ENCODE results near the gene YPEL3.

The YPEL3 gene

DNA sequence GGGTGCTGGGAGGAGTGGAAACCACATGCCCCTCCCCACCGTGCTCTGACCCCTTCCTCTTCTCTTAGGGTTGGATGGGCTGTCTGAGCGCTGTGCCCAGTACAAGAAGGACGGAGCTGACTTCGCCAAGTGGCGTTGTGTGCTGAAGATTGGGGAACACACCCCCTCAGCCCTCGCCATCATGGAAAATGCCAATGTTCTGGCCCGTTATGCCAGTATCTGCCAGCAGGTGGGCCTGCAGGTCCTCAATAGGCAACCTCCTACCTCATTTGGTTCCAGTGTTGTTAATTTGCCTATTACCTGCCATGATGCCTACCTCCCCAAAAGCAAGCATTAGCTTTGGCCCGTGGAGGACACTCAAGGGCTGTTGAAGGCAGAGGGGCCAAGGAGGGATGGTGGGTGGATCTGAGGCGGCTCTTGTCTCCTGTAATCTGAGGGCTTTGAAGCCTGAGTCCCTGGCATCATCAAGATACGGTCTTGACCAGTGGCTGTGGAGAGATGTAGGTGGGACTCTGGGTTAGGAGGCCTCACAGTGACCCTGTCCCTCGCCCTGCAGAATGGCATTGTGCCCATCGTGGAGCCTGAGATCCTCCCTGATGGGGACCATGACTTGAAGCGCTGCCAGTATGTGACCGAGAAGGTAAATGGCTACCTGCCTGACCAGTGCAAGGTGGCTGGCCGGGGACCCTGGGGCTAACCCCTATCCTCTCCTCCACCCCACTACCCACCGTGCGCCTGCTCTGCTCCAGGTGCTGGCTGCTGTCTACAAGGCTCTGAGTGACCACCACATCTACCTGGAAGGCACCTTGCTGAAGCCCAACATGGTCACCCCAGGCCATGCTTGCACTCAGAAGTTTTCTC is 27.0 kb downstream of the YPEL3 start:
- DNase-seq (ENCODE audit: low read depth): peak; percentile 30

DNA sequence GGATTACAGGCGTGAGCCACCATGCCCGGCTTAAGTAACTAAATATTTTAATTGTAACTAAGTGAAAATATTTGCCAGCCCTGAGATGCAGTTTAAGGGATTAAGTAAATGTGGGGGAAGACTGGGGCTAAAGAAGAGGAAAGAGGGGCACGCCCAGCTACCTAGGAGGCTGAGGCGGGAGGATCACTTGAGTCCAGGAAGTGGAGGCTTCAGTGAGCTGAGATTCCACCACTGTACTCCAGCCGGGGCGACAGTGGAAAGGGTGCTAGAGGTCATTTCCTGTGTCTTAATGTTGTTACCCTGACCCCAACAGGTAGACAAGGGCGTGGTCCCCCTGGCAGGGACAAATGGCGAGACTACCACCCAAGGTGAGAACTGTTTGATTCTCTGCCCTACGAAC is 27.7 kb downstream of the YPEL3 start:
- DNase-seq (ENCODE audit: low read depth): no peak

DNA sequence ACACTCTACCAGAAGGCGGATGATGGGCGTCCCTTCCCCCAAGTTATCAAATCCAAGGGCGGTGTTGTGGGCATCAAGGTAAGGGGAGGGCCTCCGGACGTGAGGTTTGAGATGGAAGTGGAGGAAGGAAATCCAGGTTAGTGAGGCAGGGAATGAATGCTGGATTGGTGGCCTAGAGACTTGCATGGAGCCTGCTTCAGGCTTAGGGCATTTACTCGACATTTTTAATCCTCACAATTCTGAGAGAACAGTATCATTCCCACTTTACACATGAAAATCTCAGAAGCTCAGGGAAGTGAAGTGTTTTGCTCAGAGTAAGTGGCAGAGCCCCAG is 28.5 kb downstream of the YPEL3 start:
- DNase-seq (ENCODE audit: low read depth): no peak

DNA sequence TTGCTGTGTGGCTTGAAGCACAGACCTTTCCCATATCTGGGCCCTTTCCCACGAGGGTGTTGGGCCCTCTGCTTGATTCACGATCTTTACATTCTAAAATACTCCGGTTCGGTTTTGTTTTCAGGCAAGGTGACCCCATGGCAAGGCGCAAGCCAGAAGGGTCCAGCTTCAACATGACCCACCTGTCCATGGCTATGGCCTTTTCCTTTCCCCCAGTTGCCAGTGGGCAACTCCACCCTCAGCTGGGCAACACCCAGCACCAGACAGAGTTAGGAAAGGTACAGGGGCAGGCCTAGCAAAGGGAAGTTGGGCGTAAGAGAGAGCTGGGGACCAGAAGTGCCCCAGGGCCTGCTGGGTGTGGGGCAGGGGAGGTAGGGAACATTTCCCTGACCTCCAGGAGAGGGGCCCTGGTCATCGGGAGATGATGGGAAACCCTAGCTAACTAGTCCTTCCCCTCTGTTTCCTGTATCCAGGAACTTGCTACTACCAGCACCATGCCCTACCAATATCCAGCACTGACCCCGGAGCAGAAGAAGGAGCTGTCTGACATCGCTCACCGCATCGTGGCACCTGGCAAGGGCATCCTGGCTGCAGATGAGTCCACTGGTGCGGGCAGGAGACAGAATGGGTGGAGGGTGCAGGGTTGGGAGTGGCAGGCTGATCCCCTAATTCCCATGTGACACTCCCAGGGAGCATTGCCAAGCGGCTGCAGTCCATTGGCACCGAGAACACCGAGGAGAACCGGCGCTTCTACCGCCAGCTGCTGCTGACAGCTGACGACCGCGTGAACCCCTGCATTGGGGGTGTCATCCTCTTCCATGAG is 29.0 kb downstream of the YPEL3 start:
- DNase-seq (ENCODE audit: low read depth): no peak

DNA sequence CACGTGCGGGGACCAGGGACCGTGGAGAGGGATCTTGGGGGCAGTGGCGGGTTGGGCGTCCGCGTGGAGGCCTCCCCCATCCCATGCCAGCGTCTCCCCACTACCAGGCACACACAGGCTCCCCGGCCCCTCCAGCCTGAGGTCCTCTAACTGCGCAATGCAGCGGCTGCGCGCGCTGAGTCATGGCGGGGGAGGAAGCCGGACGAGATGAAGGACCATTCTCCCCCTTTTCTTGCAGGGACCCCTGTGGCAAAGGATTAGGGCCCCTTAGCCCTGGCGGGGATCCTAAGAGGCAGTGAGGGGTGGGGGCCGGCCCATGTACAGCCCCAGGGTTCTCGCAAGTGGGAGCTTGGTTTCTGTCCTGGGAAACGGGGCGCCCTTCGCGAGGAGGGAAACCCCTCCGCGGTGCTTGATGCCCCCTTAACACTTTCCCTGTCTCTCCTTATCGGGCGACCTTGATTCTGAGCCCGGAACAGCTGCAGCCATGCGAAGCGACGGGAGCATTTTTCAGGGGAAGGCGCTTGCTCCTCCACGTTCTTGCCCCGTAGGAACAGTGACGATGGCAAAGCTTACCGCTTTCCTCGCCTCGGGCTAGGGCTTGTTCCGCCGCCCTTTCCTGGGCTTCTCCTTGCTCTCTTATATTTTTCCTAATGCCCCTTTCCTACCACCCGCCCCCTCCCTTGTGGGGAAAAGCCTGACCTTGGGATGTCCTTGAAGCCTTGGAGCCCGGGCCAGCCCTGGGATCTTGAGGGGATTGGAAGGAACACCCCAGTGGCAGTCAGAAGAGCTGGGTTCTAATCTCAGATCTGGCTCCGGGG is 29.9 kb downstream of the YPEL3 start:
- no peak for DNase-seq (ENCODE audit: low read depth)

DNA sequence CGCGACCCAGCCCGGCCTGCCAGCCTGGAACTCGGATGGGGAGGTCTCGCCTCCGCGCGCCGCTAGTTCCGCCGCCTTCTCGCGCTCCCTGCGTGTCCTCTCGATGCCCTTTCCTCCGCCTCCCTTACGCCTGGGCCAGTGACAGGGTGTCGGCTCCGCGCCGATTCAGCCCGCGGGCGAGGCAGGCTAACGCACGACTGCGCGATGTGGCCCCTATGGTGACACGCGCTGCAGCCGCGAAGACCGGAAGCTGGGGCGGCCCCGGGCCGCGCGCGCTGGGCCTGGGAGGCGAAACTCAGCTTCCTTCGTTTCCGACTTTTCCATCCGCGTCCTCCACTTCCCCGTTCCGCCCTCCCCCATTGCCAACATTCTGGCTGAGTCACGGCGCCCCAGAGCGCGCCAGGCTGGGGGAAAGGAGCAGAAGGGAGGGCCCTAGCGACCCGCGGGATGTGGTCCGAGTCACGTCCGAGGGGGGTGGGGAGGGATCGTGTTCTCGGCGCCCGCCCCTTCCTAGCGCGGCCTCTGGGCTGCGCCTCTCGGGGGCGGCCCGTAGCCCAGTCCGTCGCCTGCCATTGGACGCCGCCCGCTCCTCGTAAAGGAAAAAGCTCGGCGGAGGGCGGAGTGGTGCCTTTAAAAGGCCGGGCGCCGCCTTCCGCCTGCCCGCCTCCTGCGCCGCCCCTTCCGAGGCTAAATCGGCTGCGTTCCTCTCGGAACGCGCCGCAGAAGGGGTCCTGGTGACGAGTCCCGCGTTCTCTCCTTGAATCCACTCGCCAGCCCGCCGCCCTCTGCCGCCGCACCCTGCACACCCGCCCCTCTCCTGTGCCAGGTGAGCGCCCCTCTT is 30.7 kb downstream of the YPEL3 start, which contains the start of gene ALDOA:
ALDOA (plus strand) TSS at position 659 of the 841 bp plus-strand sequence. CDS start 1,138 bp downstream, outside the sequence.
- DNase-seq (ENCODE audit: low read depth): peak; percentile 92

DNA sequence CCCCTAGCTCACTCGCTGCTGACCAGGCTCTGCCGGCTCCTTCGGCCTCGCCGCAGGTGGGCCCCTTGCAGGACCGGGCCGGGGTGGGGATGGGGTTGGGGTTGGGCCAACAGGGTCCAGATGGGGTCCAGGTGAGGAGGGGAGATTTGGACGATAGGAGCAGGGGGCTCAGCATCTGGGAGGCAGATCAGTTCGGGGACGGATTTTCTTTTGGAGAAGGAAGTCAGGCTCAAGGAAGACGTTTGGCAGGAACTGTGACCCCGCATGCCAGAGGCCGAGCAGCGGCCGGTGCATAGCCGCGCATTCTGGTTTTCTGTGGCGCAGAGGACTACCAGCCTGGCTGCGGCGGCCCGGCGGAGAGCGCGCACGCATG is 31.3 kb downstream of the YPEL3 start:
- no peak for DNase-seq (ENCODE audit: low read depth)

DNA sequence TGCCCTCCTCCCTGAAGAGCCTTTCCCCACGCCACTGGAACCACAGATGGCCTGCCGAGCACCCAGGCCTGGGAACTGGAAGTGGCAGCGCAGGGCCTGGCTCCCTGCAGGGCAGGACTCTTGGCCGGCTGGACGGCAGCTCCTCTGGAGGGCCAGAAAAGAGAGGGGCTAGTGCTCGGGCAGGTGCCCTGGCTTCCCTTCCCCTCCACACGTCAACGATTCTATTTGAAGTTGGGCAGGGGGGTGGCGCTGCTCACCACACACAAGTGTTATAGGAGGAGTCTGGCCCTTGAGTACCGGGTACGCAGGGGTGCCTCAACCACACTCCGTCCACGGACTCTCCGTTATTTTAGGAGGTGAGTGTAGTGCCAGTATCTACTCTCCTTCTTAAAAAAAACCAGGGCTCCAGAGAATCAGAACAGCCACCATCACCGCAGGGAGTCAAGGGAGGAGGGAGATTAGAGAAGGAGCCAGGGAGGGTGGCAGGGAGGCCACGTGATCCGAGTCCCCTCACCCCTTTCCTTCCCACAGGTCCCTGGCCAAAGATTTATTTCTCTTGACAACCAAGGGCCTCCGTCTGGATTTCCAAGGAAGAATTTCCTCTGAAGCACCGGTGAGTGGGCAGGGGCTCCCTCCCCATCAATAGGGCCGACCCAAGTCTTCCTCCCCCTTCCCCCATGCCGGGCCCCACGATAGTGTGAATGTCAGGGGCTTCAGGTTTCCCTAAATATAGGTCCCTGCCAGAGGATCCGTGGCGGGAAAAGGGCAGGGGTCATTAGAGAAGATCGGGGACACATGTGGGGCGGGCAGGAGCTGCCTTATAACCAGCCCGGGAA is 31.9 kb downstream of the YPEL3 start:
- DNase-seq (ENCODE audit: low read depth): peak; percentile 49

DNA sequence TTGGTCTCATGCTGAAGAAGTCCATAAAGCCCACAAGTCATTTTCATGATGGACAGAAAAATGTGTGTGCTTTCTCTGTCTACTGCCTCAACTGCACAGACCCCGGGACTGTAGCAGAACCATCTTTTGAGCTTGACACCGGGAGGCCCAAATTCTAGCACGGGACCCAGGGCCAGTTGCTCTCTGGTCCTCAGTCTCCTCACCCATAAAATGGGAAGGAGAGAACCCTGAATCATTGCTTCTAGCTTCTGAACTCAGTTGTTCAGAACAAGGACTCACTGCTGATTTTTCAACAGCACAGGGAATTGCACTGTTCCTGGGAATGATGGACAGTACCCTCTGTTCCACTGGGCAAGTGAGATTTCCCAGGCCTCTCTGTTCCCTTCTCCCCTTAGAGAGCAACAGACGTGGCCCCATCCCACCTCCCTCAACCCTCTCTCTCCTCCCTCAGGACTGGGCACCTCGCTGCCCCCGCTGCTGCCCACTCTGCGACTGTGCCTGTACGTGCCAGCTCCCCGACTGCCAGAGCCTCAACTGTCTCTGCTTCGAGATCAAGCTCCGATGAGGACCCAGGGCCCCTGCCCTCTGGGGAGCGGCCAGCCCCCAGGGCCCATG is 32.6 kb downstream of the YPEL3 start:
- no peak for DNase-seq (ENCODE audit: low read depth)

DNA sequence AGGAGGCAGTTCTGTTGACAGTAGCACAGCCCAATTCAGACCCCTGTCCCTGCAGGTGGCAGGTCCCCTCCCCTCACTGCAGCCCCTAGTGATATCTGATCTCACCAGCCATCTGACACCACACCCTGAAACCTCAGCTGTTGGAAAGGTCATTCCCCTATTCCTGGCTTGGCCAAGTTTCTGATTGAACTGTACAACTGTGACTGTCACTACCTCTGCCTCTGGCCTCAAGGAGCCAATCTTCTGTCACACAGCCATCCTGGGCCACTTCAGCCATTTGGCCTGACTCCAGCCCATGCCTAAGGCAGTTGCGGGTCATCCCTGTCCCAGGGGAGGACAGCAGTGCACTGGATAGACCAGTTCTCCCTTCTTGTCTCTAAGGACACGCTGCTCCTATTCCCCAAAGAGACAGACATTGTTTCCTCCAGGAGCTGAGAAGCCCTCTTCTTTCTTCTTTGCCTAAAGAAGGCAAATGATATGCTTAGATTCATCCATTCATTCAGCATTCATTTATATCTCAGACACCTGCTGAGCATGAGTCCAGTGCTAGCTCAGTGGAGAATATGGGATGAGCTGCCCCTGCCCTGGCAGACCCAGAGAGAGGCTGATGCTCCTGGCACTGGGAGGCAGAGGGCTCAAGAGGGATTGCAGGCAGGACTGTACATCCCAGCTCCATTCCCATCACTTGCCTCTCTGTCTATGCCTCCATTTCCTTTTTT is 35.0 kb downstream of the YPEL3 start:
- no peak for DNase-seq (ENCODE audit: low read depth)

DNA sequence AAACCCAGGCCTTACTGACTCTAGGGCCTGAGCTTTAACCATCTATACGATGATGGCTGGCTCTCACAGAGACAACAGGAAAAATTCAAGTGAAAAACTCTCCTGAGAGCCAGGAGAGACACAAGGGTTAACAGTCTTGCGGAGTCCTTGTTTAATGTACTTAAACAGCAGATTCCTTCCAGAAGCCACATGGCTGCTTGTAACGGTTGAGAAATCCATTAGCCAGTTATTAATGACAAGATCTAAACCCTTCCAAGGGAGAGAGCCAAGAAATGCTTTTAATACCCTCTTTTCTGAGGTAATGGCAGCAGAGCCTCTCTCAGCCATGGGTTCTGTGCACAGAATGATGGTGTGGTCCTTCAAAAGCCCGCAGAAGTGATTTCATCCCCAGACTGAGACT is 35.7 kb downstream of the YPEL3 start:
- no peak for DNase-seq (ENCODE audit: low read depth)

DNA sequence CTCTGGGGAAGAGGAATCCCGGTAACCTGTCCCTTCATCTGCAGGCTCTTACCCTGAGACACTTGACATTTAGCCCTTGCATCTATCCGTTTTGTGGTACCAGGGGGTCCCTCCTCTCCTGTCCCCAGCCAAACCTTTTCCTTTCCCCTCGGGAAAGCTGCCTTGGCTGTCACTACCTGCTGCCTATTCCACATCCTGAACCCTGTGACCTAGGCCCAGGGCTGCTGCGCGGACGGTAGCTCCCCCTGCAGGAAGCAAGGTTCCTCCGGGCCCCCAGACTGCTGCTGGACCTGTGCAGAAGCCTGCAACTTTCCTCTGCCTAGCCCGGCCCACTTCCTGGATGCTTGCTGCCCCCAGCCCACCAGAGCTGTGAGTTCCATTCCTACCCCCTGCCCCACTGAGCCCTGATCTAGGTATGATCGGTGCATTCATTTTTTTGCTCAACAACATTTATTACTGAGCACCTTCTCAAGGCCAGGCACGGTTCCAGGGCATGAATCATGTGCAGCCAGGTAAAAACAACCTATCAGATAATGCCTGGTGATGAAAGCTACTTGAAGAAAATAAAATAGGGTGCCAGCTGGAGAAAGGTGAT is 41.0 kb downstream of the YPEL3 start:
- peak; percentile 17 for DNase-seq (ENCODE audit: low read depth)

DNA sequence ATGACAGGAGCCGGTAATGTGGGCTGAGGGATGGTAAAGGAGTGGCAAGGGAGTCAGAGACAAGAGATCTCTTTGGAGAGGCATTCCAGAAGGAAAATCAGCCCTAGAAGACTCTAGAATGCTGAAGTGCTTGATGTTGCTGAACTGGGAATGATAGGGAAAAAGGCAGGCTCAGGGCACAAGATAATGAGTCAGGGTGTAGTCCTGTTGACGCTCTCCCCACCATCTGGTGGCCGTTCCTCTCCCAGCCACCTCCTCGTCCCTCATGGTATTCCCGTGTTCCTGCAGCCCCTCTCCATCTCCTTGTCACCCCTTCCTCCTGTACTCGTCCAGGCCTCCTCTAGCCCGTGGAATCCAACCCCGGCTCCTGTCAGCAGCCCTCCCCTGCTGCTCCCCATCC is 41.6 kb downstream of the YPEL3 start:
- DNase-seq (ENCODE audit: low read depth): no peak

DNA sequence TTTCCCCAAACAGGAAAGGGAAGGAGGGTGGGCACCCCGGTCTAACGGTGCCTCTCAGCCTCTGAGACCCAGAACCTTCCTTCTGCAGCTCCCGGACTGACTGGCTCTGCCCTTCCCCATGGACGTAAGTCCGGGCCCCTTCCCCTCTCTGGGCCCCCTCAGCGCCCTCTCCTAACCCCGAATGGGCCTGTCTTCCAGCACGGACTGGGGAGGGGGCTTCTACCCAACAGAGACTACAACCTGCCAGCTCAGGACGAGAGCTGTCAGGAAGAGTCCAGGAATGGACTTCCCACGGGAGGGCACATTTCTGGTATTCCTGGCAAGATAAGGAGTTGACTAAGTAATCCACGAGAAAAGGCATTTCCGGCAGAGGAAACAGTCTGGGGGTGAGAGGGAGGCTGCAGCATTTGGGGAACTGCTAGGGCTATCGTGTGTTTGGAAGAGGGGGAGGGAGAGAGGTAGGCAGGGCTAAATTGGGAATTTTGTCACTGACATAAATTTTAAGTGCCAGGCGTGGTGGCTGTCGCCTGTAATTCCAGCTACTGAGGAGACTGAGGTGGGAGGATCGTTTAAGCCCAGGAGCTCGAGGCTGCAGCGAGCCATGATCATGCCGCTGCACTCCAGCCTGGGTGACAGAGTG is 42.5 kb downstream of the YPEL3 start:
- DNase-seq (ENCODE audit: low read depth): no peak

DNA sequence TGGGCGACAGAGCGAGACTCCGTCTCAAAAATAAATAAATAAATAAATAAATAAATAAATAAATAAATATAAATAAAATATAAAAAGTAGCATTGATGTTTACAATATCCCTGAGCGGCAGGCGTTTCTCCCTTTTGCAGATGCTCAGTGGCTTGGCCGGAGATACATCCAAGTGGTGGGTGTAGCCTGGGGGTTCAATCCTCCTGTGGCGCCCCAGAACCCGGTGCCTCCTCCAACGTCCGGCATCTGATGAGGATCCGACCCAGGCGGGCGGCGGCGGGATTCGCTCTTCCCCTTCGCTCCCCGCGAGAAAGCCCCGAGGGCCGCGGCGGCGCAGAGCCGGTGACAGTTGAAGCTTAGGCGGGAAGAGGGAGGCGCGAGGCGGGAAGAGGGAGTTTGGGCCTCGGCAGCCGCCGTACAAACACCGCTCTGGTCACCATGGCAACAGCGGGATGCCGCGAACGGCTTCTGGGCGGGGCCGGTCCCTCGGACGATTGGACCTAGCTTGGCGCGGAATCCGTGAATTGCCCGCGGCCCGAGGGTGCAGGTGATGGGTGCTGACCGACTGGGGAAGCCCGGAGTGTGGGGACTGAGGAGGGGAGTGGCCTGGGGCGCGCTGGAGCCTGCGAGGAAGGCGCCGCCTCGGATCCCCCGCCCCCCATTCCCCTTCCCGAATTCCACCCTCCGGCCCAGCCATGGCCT is 43.2 kb downstream of the YPEL3 start:
- peak; percentile 79 for DNase-seq (ENCODE audit: low read depth)

DNA sequence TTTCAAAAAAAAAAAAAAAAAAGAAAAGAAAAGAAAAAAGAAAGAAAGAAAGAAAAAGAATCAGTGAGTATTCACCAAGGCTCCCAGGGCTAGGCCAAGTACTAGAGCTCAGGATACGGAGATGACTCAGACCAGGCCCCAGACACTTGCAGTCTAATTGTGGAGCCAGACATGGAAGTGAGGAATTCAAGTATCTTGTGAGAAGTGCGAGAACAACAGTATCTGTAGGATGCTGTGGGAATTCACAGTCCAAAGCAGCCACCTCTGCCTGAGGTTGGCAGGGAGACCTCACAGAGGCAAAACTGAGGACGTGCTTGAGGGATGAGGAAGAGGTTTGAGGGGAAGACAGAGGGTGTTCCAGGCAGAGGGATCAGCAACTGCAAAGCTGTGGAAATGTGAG is 44.5 kb downstream of the YPEL3 start:
- no peak for DNase-seq (ENCODE audit: low read depth)

DNA sequence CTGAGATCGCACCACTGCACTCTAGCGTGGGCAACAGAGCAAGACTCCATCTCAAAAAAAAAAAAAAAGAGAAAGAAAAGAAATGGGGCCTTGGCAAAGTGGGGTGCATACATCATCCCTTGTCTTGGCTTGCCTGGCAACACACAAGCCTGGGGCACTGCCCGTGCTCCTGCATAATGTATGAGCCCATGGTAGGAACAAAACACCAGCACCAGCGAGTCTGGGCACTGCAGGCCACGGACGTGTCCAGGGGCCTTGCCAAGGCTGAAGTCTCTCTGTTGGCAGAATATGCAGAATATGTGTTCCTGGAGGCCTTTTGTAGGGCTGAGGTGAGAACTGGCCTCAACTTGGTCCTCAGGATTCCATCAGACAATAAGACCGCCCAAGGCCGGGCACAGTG is 46.1 kb downstream of the YPEL3 start:
- no peak for DNase-seq (ENCODE audit: low read depth)

DNA sequence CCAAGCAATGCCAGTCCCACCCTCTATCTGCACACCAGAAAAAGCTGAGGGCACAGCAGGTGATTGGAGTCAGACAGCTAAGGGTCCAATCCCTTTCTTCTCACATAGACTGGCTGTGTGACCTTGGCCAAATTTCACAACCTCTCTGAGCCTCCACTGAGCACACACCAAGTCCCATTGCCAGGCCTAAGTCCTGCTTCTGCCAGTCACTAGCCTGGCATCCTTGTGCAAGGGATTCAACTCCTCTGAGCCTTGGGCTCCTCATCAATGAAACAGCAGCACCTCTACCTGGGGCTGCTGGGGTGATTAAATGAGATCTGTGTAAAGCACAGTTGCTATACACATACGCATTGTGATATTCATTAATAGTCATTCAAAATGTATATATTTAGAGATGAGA is 49.4 kb downstream of the YPEL3 start:
- DNase-seq (ENCODE audit: low read depth): no peak

All from activated T-helper 1 cell treated with Interleukin-2 at 50 U/mL for 16 hours (primary cell).